HPDE6-E6E7 (cell line): ENCODE measurements around the gene MTA1.
A peak's percentile ranks its signal among the peaks of the same experiment; 100 is the strongest.

ENCODE experiments used
- DNase-seq: peaks from one replicate; pipeline ENCODE4 v3.0.0; 2011; ENCODE audit warnings: missing footprints; ENCODE audit errors: extremely low spot score

The MTA1 gene

DNA sequence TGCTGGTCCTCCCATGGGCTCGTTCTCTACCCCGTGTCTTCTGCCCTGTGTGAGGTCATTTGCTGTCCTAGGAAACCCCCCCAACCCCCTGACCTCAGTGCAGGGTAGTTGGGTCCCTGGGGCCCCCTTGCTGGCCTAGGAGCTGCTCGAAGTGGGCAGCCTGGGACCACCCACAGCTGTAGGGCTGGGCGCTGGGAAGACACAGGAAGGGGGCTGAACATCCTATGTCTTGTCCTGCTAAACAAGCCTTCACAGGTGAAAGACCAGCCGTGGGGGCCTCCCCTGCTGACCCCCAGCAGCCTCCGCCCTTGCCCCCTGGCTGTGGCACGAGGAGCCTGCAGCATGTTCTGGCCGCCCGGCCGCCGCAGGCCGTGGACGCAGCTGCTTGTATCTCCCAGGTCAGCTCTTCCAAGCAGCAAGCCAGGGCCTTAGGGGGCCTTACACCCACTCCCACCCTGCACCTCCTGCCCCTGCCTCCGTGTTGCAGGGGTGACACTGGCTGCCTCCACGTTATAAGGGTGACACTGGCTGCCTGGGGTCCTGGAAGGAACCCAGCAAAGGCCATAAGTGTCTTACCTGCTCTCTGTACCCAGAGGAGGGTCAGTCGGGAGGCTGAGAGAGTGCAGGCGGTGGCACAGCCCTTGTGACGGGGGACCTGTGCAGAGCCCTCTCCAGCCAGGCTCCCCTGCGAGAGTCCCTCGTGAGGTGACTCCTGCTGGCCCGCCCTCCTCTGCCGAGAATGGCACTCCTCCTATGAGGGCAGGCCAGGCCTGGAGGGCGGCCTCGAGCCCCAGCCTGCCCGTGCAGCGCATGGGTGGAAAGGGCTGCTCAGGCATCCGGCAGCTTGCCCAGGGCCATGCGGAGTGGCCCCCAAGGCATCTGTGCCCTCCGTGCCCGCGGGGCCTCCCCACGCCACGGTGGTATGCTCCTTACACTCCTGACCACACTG, 32.8 kb upstream of the MTA1 start:
- no peak for DNase-seq

DNA sequence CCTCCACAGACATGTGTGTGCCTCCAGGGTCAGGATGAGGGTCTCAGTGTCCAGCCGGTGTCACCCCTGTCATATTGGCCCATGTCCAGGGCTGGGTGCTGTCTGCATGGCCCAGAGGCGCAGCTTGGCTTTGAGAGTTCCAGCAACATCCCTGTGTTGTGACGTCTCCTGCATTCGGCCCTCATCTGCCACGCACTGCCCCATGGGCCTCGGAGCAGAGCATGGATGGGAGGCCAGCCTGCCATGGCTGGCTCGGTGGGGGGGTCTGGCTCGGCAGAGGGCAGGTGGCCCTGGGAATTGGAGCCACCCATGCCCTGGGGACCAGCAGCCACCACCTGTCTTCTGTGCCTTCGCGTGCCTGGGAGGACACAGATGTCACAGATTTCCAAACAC, 32.1 kb upstream of the MTA1 start:
- no peak for DNase-seq

GRCh38 chr14:105388110-105388951, 31.3 kb upstream of the MTA1 start:
- no peak for DNase-seq

- no peak for DNase-seq
Measured at GRCh38 chr14:105388976-105389375, 30.7 kb upstream of the MTA1 start.

DNA sequence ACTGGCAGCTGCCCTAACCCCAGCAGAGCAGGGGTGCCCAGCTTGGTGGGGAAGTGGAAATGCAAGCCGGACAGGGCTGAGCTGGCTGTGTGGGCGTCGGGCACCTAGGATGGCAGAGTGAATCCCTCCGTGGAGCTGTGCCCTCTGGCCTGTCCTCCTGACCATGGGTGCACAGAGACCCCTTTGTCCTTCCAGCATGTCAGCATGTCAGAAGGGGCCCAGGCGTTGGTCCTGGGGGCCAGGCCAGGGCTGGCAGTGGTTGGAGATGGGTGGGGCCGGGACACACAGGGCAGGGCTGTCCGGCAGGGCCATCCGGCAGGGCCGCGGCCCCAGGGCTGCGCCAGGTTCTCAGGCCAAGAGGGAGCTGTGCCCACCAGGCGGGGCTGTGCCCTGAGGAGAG, 30.1 kb upstream of the MTA1 start:
- no peak for DNase-seq

- no peak for DNase-seq
Measured at GRCh38 chr14:105389976-105390848, 29.4 kb upstream of the MTA1 start.

DNA sequence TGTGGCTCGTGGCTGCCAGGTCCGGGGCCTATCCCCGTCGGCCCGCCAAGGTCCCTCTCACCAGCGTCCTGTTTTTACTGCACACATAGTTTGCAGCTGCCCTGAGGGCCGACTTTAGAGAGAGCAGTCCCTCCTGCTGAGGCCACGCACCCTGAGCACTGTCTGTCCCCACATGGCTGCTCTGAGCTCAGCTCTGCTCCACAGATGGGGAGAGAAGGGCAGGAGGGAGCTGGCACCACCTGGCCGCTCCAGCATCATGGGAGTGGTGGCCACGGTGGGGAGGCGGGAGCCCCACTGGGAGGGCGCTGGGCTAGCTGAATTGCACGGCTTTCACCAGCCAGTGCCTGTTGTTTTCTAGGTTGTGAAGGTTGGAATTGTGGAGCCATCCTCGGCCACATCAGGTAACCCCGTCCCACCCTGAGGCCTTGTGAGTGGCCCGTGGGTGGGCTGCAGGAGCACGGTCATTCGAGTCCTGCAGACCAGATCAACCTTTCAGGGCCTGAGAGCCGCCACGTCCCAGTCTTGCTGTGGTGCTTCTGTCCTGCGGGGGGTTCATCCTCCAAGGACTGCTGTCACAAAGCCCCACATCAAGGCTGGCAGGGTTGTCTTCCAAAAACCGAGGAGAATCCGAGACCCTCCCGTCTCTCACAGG, 28.7 kb upstream of the MTA1 start:
- no peak for DNase-seq

DNA sequence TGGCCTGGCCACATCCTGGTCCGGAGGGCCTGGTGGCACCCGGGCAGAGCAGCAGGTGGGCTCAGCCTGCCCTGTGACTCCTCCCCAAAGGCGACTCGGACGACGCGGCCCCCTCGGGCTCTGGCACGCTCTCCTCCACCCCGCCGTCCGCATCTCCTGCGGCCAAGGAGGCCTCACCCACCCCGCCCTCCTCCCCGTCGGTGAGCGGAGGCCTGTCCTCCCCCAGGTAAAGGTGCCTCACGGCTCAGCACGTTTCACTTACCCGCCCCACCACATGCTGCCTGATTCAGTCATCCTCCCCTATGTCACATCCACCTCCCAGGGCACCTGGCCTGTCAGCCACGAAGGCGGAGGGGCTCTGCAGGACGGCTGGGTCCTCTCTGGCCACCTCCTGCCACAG, 28.1 kb upstream of the MTA1 start:
- no peak for DNase-seq

- DNase-seq, result no peak
Measured at GRCh38 chr14:105392131-105393090, 27.2 kb upstream of the MTA1 start.

GRCh38 chr14:105393151-105393550, 26.5 kb upstream of the MTA1 start:
- DNase-seq, result no peak

DNA sequence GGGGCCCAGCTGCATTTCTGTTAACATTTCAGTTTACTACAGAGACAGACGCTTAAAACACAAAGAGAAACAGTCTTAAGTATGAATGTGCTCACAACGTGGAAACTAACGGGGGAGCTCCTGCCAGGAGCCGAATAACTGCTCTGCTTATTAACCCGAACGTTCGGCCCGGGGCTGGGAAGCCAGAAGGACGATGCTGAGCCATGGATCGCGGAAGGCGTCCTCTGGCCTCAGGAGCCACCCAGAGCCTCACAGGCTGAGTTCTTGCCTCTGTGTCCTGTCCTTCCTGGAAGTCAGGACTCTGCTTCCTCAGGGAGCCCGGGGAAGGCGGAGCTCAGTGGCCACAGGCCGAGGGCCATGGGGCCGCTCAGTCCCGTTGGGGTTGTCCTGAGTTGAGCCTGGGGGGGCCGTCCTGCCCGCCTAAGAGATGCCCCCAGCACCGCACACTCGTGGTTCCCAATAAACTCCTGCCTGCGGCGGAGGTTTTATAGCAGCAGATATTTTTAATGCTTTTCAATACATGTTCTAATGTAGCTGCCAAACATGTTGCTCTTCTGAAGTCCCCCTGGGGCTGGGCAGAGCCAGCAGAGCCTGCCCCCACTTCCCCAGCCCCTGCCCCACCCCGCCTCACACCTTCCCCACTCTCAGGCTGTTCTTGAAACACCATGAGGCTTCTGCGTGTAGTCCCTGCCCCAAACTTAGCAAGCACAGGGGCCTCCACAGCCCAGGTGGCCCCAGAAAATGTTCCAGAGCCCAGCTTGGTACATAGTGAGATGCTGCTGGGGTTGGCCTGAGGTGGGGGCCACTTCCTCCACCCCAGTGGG, 24.7 kb upstream of the MTA1 start:
- DNase-seq, result no peak

DNA sequence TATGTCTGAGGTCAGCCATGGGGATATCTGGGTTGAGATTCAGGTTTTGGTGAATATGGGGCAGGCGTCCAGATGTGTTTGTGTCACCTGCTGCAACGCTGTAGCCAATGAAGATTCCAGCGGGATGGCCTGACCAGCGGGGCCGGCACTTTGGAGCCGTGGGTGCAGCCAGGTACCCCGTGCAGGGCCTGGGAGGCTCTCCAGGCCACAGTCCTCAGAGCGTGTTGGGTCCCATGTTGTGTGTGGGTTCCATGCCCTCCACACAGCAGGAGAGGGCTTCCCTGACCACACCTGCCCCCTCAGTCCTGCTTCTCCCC, 24.1 kb upstream of the MTA1 start:
- no peak for DNase-seq

DNA sequence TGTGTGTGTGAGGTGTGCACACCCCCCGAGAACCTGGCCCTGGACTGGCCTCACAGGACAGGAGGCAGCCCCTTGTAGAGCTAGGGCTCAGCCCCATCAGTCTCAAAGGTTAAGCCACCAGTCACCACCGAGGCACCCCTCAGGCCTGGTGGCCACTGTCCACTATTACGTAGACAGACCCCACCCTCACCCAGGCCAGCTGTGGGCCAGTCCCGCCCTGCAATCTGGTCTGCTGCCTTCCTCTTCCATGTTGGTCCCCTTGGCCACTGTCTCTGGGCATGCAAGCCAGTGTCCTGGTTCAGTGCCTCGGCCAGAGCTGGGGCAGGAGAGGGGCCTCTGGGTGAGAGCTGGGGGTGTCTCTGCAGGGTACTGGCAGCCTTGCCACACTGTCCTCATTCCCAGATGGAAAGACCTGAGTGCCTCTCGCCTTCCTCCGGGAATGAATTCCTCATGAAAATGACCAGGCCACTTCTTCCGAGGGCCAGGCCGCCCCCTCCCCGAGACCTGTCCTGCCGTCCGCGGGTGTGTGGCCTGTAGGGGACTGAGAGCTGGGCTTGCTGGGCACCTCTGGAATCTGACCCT, 22.2 kb upstream of the MTA1 start:
- DNase-seq, result no peak

- peak; percentile 76 for DNase-seq
Measured at GRCh38 chr14:105398044-105398725, 21.4 kb upstream of the MTA1 start, which contains the start of gene TEX22. Gene TEX22 (plus strand): TSS chr14:105398538. CDS start chr14:105399341, 803 bp downstream.

- no peak for DNase-seq
Measured at GRCh38 chr14:105398726-105399465, 20.7 kb upstream of the MTA1 start.

GRCh38 chr14:105399466-105399775, 20.2 kb upstream of the MTA1 start:
- no peak for DNase-seq

DNA sequence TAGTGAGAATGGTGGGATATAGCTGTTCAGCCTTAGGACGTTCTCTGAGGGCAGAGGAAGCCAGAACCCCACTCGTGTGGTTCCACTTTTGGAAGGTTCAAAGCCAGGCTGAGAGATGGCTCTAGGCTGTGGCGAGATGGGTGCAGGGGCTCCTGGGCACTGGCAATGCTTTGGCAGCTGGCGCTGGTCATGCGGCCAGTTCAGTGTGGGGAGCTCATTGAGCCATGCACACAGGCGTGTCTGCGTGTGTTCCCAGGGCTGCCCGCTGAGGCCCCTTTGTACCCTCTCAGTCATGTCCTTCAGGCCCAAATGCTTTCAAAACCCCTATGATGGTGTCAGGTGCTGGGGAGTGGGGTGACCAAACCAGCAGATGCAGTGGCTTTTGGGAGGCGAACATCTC, 19.6 kb upstream of the MTA1 start:
- DNase-seq, result no peak

- DNase-seq, result no peak
Measured at GRCh38 chr14:105401699-105402098, 17.9 kb upstream of the MTA1 start.
